GM15510 (cell line): ENCODE data around the gene SLAMF9.

Source experiments
- POLR2A ChIP-seq: IDR thresholded peaks from 3 replicates; pipeline ENCODE4 v1.6.1; 2011; ENCODE audit warnings: borderline replicate concordance; ENCODE audit not compliant: insufficient read length; ENCODE audit errors: extremely low read depth

The SLAMF9 gene

GRCh38 chr1:159924025-159924790 lies 29.8 kb downstream of the SLAMF9 start:
- peak; percentile 19 for TF ChIP-seq POLR2A

- TF ChIP-seq POLR2A = no peak
Measured at GRCh38 chr1:159923203-159924024, 30.6 kb downstream of the SLAMF9 start.

- TF ChIP-seq POLR2A = no peak
Measured at GRCh38 chr1:159922511-159923202, 31.4 kb downstream of the SLAMF9 start.

GRCh38 chr1:159921700-159922504 lies 32.1 kb downstream of the SLAMF9 start:
- peak; percentile 9 for TF ChIP-seq POLR2A

GRCh38 chr1:159921251-159921650 lies 32.8 kb downstream of the SLAMF9 start:
- TF ChIP-seq POLR2A = peak; percentile 6

- TF ChIP-seq POLR2A = no peak
Measured at GRCh38 chr1:159920651-159921050, 33.4 kb downstream of the SLAMF9 start.

GRCh38 chr1:159920202-159920601 lies 33.8 kb downstream of the SLAMF9 start:
- no peak for TF ChIP-seq POLR2A

- no peak for TF ChIP-seq POLR2A
Measured at GRCh38 chr1:159919236-159919865, 34.7 kb downstream of the SLAMF9 start.

GRCh38 chr1:159918352-159919200 lies 35.5 kb downstream of the SLAMF9 start:
- TF ChIP-seq POLR2A = no peak

GRCh38 chr1:159917533-159918351 lies 36.3 kb downstream of the SLAMF9 start:
- no peak for TF ChIP-seq POLR2A

- TF ChIP-seq POLR2A = no peak
Measured at GRCh38 chr1:159916242-159917051, 37.6 kb downstream of the SLAMF9 start.
